T-cell (primary cell): ENCODE measurements around the gene DNPH1. TPM values are rescaled to one million over a fixed set of nuclear protein-coding genes. Genes with fewer than 3 reads are reported as not detected.
A peak's percentile ranks its signal among the peaks of the same experiment; 100 is the strongest.

Experiments used
- ATAC-seq, 4 experiments: fragments of 200-7000 bp in 3 of 4; fragments of 150-1000 bp in 1 of 4; cut with Tn5 transposase; replicated peaks in 1 of 4; 1 replicate in 3 of 4; 2 replicates in 1 of 4; pipeline ENCODE4 v1.10.0; 2021; ENCODE audit warnings: moderate library complexity in 3 of 4, mild to moderate bottlenecking in 2 of 4, moderate number of reproducible peaks in 1 of 4
- CTCF ChIA-PET, 2 donors: fragments of 300-600 bp; sonication (Branson Sonifier 250); formaldehyde crosslinking; loops; one replicate each; lab custom pipeline; 2022; ENCODE audit warnings: antibody characterized with exemption in 2 of 2; lab: Charles Lee
- POLR2A ChIA-PET, 2 donors: fragments of 300-600 bp; sonication (Branson Sonifier 250); formaldehyde crosslinking; loops; one replicate each; lab custom pipeline; 2022; ENCODE audit warnings: antibody characterized with exemption in 2 of 2; lab: Charles Lee
- DNase-seq, 35 experiments: peaks; one replicate each; pipeline versions ENCODE4 v3.0.0 to v3.0.0-alpha.2; 2013 to 2023
- H3K27ac ChIP-seq: one replicate; pipeline ENCODE4 v1.5.1; 2013; ENCODE audit warnings: low read length
- H3K27me3 ChIP-seq, 2 experiments: replicated peaks in 1 of 2; 1 replicate in 1 of 2; 2 replicates in 1 of 2; pipeline versions ENCODE4 v1.6.1 to v1.7.0; 2013; ENCODE audit warnings: low read length in 1 of 2, mixed read lengths in 1 of 2; ENCODE audit not compliant: control insufficient read depth in 2 of 2, insufficient read depth in 2 of 2; ENCODE audit errors: extremely low read depth in 1 of 2
- H3K36me3 ChIP-seq, 2 donors: 1 replicate in 1 of 2; 2 replicates in 1 of 2; pipeline versions ENCODE4 v1.6.1 to v1.7.0; 2013; ENCODE audit warnings: low read length in 1 of 2; ENCODE audit not compliant: control insufficient read depth in 2 of 2, insufficient read depth in 1 of 2; ENCODE audit errors: extremely low read depth in 1 of 2
- H3K4me1 ChIP-seq, 2 experiments: 1 replicate in 1 of 2; 2 replicates in 1 of 2; pipeline versions ENCODE4 v1.6.1 to v1.7.0; 2013; ENCODE audit warnings: low read length in 2 of 2, mixed read lengths in 1 of 2; ENCODE audit not compliant: insufficient read depth in 2 of 2, control insufficient read depth in 1 of 2; ENCODE audit errors: extremely low read depth in 1 of 2
- H3K4me3 ChIP-seq, 2 donors: 1 replicate in 1 of 2; 2 replicates in 1 of 2; pipeline versions ENCODE4 v1.5.1 to v1.7.0; 2013; ENCODE audit warnings: mild to moderate bottlenecking in 2 of 2, low read length in 1 of 2, moderate library complexity in 1 of 2; ENCODE audit not compliant: control insufficient read depth in 1 of 2; ENCODE audit errors: extremely low read depth in 1 of 2
- H3K9me3 ChIP-seq: 2 replicates; pipeline ENCODE4 v1.7.0; 2013
- H3K27ac Mint-ChIP-seq, 2 donors: one replicate each; pipeline ENCODE4 v1.8.0; 2020 to 2021; ENCODE audit warnings: mild to moderate bottlenecking in 2 of 2, mixed read lengths in 2 of 2
- H3K27me3 Mint-ChIP-seq, 2 donors: one replicate each; pipeline ENCODE4 v1.8.0; 2021 to 2022; ENCODE audit warnings: mixed read lengths in 2 of 2
- H3K36me3 Mint-ChIP-seq: one replicate; pipeline ENCODE4 v1.8.0; 2021; ENCODE audit warnings: mixed read lengths
- H3K4me1 Mint-ChIP-seq, 3 donors: one replicate each; pipeline ENCODE4 v1.8.0; 2020 to 2022; ENCODE audit warnings: mixed read lengths in 3 of 3, mild to moderate bottlenecking in 1 of 3
- H3K4me3 Mint-ChIP-seq, 3 donors: one replicate each; pipeline ENCODE4 v1.8.0; 2020 to 2022; ENCODE audit warnings: mild to moderate bottlenecking in 3 of 3, mixed read lengths in 3 of 3, moderate library complexity in 3 of 3
- H3K9me3 Mint-ChIP-seq, 3 donors: one replicate each; pipeline ENCODE4 v1.8.0; 2020 to 2022; ENCODE audit warnings: mixed read lengths in 3 of 3
- WGBS: methylation state at CpG from one replicate; pipeline ENCODE4 v1.1.5; 2013; ENCODE audit warnings: missing lambda C conversion rate; ENCODE audit not compliant: insufficient coverage; 5-methylcytosine and 5-hydroxymethylcytosine counted together
- total RNA-seq, 35 experiments: library from RNA in 6 of 35; stranded (reverse) in 6 of 35; fragments of 120-200 nt in 1 of 35; gene quantifications; one replicate each; pipeline versions ENCODE4 v1.2.1 to v1.2.4 and lab custom pipeline; 2013 to 2026

The DNPH1 gene
- total RNA-seq, 5 donors from 2014 or later (not counting 1 experiment from before 2014, with no cell fraction given) = 28.5 to 76.1 (median 57.5) TPM

DNA sequence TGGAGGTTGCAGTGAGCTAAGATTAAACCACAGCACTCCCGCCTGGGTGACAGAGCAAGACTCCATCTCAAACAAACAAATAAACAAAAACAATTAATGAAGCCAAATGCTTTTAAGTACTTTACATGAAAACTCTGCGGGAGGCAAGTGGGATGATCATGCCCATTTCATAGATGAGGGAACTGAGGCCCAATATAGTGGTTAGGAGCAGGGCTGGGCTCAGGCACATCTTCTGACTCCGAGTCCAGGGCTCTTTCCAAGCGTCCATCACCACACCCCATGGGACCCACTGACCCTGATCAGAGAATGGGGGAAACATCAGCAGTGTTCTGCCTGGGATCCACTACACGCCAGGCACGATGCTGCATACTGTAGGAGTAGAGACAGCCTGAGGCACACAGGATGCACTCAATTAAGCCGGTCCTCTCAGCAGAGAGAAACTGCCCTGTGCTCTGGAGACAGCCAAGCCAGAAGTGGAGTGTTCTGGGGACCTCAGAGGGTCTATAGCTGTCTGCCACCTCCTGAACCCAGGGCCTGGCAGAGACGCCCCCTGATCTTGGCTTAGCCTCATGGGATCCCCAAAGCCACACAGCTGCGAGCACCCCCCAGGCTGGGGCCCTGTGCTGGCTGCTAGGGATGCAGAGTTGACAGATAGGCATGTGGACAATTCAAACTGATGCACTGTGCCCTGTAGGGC, 27.5 kb upstream of the DNPH1 start:
- H3K27me3 ChIP-seq = peaks cover 0 to 48% of the 10 kb centered on the region in 2 experiments
- Mint-ChIP-seq H3K36me3 (no peaks in the 10 kb centered on the region), H3K9me3 (no peaks in the 10 kb centered on the region), H3K27me3 (peaks cover 17 to 28% of the 10 kb centered on the region in 2 donors), H3K4me3 (no peak overlapping the region), H3K4me1 (peaks cover 0 to under 1% (median 0%) of the 10 kb centered on the region in 3 donors), H3K27ac (no peak overlapping the region)
- no peak overlapping the region for H3K27ac ChIP-seq
- 83% methylated on average over 7 of the region's 9 CpGs for WGBS
- H3K36me3 ChIP-seq = no peaks in the 10 kb centered on the region
- H3K4me1 ChIP-seq = no peaks in the 10 kb centered on the region
- no peaks in the 10 kb centered on the region for H3K9me3 ChIP-seq
- CTCF ChIA-PET = interaction anchor here in 1 of 2 donors (0.6 kb wide), 1 partner anchor 108 kb away, joined by 3 read pairs; no protein-coding TSS in a partner anchor
- H3K4me3 ChIP-seq = no peak overlapping the region
- POLR2A ChIA-PET = no interaction called here
- ATAC-seq (no peak), DNase-seq (no peak)

DNA sequence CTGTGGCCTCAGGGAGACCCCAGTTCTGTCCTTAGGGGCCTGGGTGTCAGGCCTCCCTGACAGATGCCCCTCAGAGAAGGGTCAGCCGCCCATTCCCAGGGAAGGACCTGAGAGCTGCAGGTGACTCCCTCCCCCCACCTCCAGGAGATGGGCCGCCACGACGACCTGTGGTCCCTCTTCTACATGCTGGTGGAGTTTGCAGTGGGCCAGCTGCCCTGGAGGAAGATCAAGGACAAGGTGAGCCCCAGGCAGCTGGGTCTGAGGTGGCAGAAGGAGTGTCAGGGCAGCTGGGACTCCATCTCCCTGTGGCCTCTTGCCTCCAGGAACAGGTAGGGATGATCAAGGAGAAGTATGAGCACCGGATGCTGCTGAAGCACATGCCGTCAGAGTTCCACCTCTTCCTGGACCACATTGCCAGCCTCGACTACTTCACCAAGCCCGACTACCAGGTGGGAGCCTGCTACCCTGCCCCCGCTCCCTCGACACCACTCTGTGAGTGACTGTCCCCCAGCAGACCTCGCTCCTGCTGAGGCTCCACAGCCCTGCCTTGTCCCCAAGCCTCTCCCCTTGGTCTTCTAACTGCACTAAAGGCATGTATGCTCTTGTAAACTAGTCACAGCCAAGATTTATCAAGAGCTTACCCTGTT, 26.2 kb upstream of the DNPH1 start:
- POLR2A ChIA-PET = no interaction called here

DNA sequence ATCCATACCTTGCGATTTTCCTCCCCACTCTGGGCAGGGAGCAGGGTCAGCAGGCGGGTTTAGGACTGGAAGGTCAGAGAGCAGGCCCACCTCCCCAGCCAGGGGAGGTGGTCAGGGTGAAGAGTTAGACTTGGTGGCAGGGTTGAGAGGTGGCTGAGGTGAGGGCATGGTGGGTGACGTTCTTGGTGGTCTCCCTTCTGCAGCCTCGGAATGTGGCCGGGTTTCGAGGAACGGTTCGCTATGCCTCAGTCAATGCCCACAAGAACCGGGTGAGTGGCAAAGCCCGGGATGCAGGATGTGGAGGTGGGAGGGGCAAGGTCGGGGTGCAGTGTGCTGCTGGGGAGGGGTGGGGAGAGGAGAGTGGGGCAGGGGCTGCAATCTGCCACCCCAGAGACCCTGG, 25.6 kb upstream of the DNPH1 start:
- no peaks in the 10 kb centered on the region for H3K9me3 ChIP-seq
- H3K4me1 Mint-ChIP-seq = peaks cover 0 to 10% (median 4%) of the 10 kb centered on the region in 3 donors
- peaks cover 21 to 39% of the 10 kb centered on the region in 2 donors for H3K27me3 Mint-ChIP-seq
- no peaks in the 10 kb centered on the region for H3K36me3 ChIP-seq
- H3K4me3 Mint-ChIP-seq = no peak overlapping the region
- CTCF ChIA-PET = no interaction called here
- ATAC-seq (no peak), DNase-seq (no peak)
- H3K4me1 ChIP-seq = peaks cover 0 to 2% of the 10 kb centered on the region in 2 experiments
- POLR2A ChIA-PET = no interaction called here
- no peak overlapping the region for H3K27ac Mint-ChIP-seq
- peaks cover 6 to 58% of the 10 kb centered on the region in 2 experiments for H3K27me3 ChIP-seq
- H3K9me3 Mint-ChIP-seq = no peaks in the 10 kb centered on the region
- H3K4me3 ChIP-seq = no peak overlapping the region
- H3K36me3 Mint-ChIP-seq = no peaks in the 10 kb centered on the region
- H3K27ac ChIP-seq = no peak overlapping the region
- WGBS = 80% methylated on average over 1 of the region's 11 CpGs

More for the DNA sequence above, 26.2 kb upstream of the DNPH1 start:
- peaks cover 0 to 10% (median 4%) of the 10 kb centered on the region in 3 donors for H3K4me1 Mint-ChIP-seq
- no peak overlapping the region for H3K27ac Mint-ChIP-seq
- Histone ChIP-seq H3K27ac (no peak overlapping the region), H3K4me1 (peaks cover 0 to 2% of the 10 kb centered on the region in 2 experiments), H3K9me3 (no peaks in the 10 kb centered on the region), H3K27me3 (peaks cover 5 to 58% of the 10 kb centered on the region in 2 experiments), H3K36me3 (no peaks in the 10 kb centered on the region), H3K4me3 (no peak overlapping the region)
- 82% methylated on average over 8 of the region's 11 CpGs for WGBS
- H3K27me3 Mint-ChIP-seq = peaks cover 21 to 39% of the 10 kb centered on the region in 2 donors
- no peaks in the 10 kb centered on the region for H3K36me3 Mint-ChIP-seq
- ATAC-seq = no peak
- CTCF ChIA-PET = no interaction called here
- DNase-seq = no peak
- H3K9me3 Mint-ChIP-seq = no peaks in the 10 kb centered on the region
- no peak overlapping the region for H3K4me3 Mint-ChIP-seq

DNA sequence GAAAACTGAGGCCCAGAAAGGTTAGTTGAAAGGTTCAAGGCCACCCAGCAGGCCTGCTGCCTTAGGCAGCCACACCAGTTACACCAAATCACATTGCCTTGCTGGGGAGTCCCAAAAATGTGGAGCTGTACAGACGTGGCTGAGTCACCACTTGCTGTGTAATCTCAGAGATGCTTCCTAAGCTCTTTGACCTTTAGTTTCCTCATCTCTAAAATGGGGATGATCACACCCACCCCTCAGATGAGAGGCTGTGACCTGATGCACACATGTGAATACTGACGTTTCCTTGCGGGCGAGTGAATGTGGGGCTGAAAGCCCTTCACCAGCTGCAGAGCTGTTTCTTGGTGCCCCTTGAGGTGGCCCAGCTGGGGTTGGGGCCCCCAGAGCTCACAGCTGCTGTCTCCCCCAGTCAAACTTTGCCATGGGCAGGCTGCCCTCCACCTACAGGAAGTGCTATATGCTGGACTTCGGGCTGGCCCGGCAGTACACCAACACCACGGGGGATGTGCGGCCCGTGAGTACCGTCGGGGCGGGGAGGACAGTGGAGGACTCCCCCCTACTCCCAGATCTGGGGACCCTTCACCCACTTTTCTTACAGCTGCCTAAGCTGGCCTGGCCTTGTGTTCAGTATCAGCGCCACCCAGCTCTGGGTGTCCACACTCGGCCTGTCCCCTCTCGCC, 25.0 kb upstream of the DNPH1 start:
- CTCF ChIA-PET = interaction anchor here in 1 of 2 donors (0.5 to 0.6 kb wide), 2 partner anchors 132 to 242 kb away, joined by 3 read pairs; no protein-coding TSS in a partner anchor
- Mint-ChIP-seq H3K9me3 (no peaks in the 10 kb centered on the region), H3K36me3 (no peaks in the 10 kb centered on the region), H3K27me3 (peaks cover 21 to 39% of the 10 kb centered on the region in 2 donors), H3K27ac (no peak overlapping the region), H3K4me3 (no peak overlapping the region), H3K4me1 (peaks cover 0 to 10% (median 4%) of the 10 kb centered on the region in 3 donors)
- 76% methylated on average over 14 of the region's 15 CpGs for WGBS
- H3K4me3 ChIP-seq = no peak overlapping the region
- no peaks in the 10 kb centered on the region for H3K9me3 ChIP-seq
- peaks cover 0 to 2% of the 10 kb centered on the region in 2 experiments for H3K4me1 ChIP-seq
- peaks cover 6 to 52% of the 10 kb centered on the region in 2 experiments for H3K27me3 ChIP-seq
- POLR2A ChIA-PET = no interaction called here
- DNase-seq (no peak), ATAC-seq (no peak)
- no peaks in the 10 kb centered on the region for H3K36me3 ChIP-seq
- no peak overlapping the region for H3K27ac ChIP-seq

- no peak for ATAC-seq
- ChIA-PET CTCF (interaction anchor here in 1 of 2 donors (0.6 kb wide), 1 partner anchor 13 kb away, joined by 4 read pairs; no protein-coding TSS in a partner anchor), POLR2A (no interaction called here)
- Histone ChIP-seq H3K4me1 (peaks cover 0 to 2% of the 10 kb centered on the region in 2 experiments), H3K9me3 (no peaks in the 10 kb centered on the region), H3K4me3 (no peak overlapping the region), H3K36me3 (no peaks in the 10 kb centered on the region), H3K27me3 (peaks cover 6 to 44% of the 10 kb centered on the region in 2 experiments), H3K27ac (no peak overlapping the region)
- no peak for DNase-seq
- peaks cover 0 to 10% (median 4%) of the 10 kb centered on the region in 3 donors for H3K4me1 Mint-ChIP-seq
- peaks cover 21 to 38% of the 10 kb centered on the region in 2 donors for H3K27me3 Mint-ChIP-seq
- H3K9me3 Mint-ChIP-seq = no peaks in the 10 kb centered on the region
- no peaks in the 10 kb centered on the region for H3K36me3 Mint-ChIP-seq
- 80% methylated on average over 2 of the region's 11 CpGs for WGBS
- H3K4me3 Mint-ChIP-seq = no peak overlapping the region
- H3K27ac Mint-ChIP-seq = no peak overlapping the region
These were observed 24.1 kb upstream of the DNPH1 start for GRCh38 chr6:43253401-43253800.

DNA sequence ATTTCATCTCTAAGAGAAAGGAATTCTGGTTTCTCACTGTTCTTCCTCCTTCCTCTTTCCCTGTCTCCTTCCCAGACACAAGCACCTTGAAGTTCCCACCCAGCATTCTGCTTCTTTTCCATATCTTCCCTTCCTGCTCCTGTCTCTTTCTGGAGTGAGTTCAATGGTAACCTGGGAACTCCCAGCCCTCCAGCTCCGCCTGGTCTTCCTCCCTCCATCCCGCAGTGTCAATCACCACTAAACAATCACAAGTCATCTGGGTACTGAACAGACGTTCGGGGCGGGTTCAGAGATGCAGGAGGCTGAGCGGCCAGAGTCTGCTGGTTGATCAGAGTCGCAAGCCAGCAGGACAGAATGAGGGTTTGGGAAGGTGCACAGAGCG, 21.7 kb upstream of the DNPH1 start:
- WGBS = 23% methylated on average over 5 of the region's 8 CpGs

More for the DNA sequence above, 21.7 kb upstream of the DNPH1 start:
- no peak for ATAC-seq
- Mint-ChIP-seq H3K4me1 (peaks cover 11 to 20% (median 14%) of the 10 kb centered on the region in 3 donors), H3K9me3 (no peaks in the 10 kb centered on the region), H3K27ac (peak overlapping the region in 1 of 2 donors; percentile 4), H3K36me3 (no peaks in the 10 kb centered on the region), H3K27me3 (peaks cover 18 to 34% of the 10 kb centered on the region in 2 donors), H3K4me3 (no peak overlapping the region)
- no peaks in the 10 kb centered on the region for H3K36me3 ChIP-seq
- H3K27me3 ChIP-seq = peaks cover 6 to 41% of the 10 kb centered on the region in 2 experiments
- POLR2A ChIA-PET = interaction anchor here in 1 of 2 donors (0.5 kb wide), 1 partner anchor 158 kb away, joined by 7 read pairs; no protein-coding TSS in a partner anchor
- CTCF ChIA-PET = interaction anchor here in 1 of 2 donors (0.5 kb wide), 1 partner anchor 140 kb away, joined by 4 read pairs; no protein-coding TSS in a partner anchor
- H3K27ac ChIP-seq = no peak overlapping the region
- peaks cover 7 to 21% of the 10 kb centered on the region in 2 experiments for H3K4me1 ChIP-seq
- no peaks in the 10 kb centered on the region for H3K9me3 ChIP-seq
- no peak overlapping the region for H3K4me3 ChIP-seq
- DNase-seq = no peak
